H1 (cell line): ENCODE measurements around the gene CMSS1. TPM values are rescaled to one million over a fixed set of nuclear protein-coding genes. Genes with fewer than 3 reads are reported as not detected.

Source experiments
- CTCF ChIA-PET: fragments of 300-600 bp; sonication (Branson Sonifier 250); formaldehyde crosslinking; loops from one replicate; lab custom pipeline; 2021; ENCODE audit not compliant: partially characterized antibody; lab: Charles Lee
- POLR2A ChIA-PET: fragments of 300-600 bp; sonication (Branson Sonifier 250); formaldehyde crosslinking; loops from one replicate; lab custom pipeline; 2021; ENCODE audit warnings: inconsistent platforms; ENCODE audit not compliant: partially characterized antibody; lab: Charles Lee
- DNase-seq, 2 experiments: peaks; one replicate each; pipeline versions ENCODE4 v3.0.0 to v3.0.0-alpha.2; 2010 to 2022; ENCODE audit warnings: low spot score in 2 of 2, low read depth in 1 of 2, mixed read lengths in 1 of 2
- FAIRE-seq: peaks from 2 replicates; lab custom pipeline; 2011; peaks lifted over from hg19 to GRCh38; lab: Jason Lieb, UNC
- H2AFZ ChIP-seq: 2 replicates; pipeline ENCODE4 v1.8.1; 2012; ENCODE audit warnings: low read length, inconsistent platforms
- H2AK5ac ChIP-seq: 2 replicates; pipeline ENCODE4 v1.6.1; 2013; ENCODE audit warnings: low read depth, low read length
- H2BK120ac ChIP-seq: replicated peaks from 2 replicates; pipeline ENCODE3; 2013; ENCODE audit warnings: low read depth, low read length, inconsistent platforms
- H2BK12ac ChIP-seq: 2 replicates; pipeline ENCODE4 v1.6.1; 2013; ENCODE audit warnings: low read depth, low read length
- H2BK15ac ChIP-seq: 2 replicates; pipeline ENCODE4 v1.6.1; 2013; ENCODE audit warnings: low read length
- H2BK20ac ChIP-seq: 2 replicates; pipeline ENCODE4 v1.6.1; 2013; ENCODE audit warnings: low read length
- H2BK5ac ChIP-seq: 2 replicates; pipeline ENCODE4 v1.6.1; 2013; ENCODE audit warnings: low read depth, low read length
- H3K14ac ChIP-seq: 2 replicates; pipeline ENCODE4 v1.6.1; 2013; ENCODE audit warnings: inconsistent platforms; ENCODE audit not compliant: insufficient read length
- H3K18ac ChIP-seq: 2 replicates; pipeline ENCODE4 v1.6.1; 2013; ENCODE audit warnings: low read length; ENCODE audit errors: extremely low read depth
- H3K23ac ChIP-seq: 2 replicates; pipeline ENCODE4 v1.6.1; 2013; ENCODE audit warnings: inconsistent platforms; ENCODE audit not compliant: insufficient read length
- H3K23me2 ChIP-seq: 2 replicates; pipeline ENCODE4 v1.6.1; 2013; ENCODE audit warnings: low read depth, low read length
- H3K27ac ChIP-seq: 2 replicates; pipeline ENCODE4 v1.6.1; 2011; ENCODE audit warnings: low read depth, low read length, inconsistent platforms
- H3K27me3 ChIP-seq, 4 experiments: replicated peaks in 1 of 4; 1 replicate in 1 of 4; 2 replicates in 3 of 4; pipeline versions ENCODE4 v1.6.1 to v1.8.1; 2011 to 2013; ENCODE audit warnings: low read length in 3 of 4, mild to moderate bottlenecking in 3 of 4, inconsistent platforms in 2 of 4, mixed read lengths in 2 of 4, moderate library complexity in 1 of 4; ENCODE audit not compliant: control insufficient read depth in 3 of 4, insufficient read depth in 3 of 4; ENCODE audit errors: extremely low read depth in 1 of 4
- H3K36me3 ChIP-seq, 4 experiments: 2 replicates each; pipeline versions ENCODE4 v1.6.1 to v1.8.1; 2011 to 2013; ENCODE audit warnings: mild to moderate bottlenecking in 4 of 4, low read length in 3 of 4, moderate library complexity in 2 of 4, control low read depth in 1 of 4, inconsistent platforms in 1 of 4; ENCODE audit not compliant: insufficient read depth in 4 of 4, control insufficient read depth in 2 of 4
- H3K4ac ChIP-seq: replicated peaks from 2 replicates; pipeline ENCODE3; 2013; ENCODE audit warnings: low read length, low read depth, mixed read lengths, inconsistent platforms; ENCODE audit not compliant: insufficient read length
- H3K4me1 ChIP-seq, 4 experiments: replicated peaks in 1 of 4; 1 replicate in 1 of 4; 2 replicates in 3 of 4; pipeline versions ENCODE4 v1.6.1 to v1.8.1; 2011 to 2013; ENCODE audit warnings: low read length in 3 of 4, inconsistent platforms in 2 of 4, mixed read lengths in 1 of 4; ENCODE audit not compliant: insufficient read depth in 4 of 4, control insufficient read depth in 3 of 4
- H3K4me2 ChIP-seq, 2 experiments: 2 replicates each; pipeline versions ENCODE4 v1.6.1 to v1.8.1; 2011 to 2013; ENCODE audit warnings: low read depth in 2 of 2, low read length in 2 of 2, control low read depth in 1 of 2, inconsistent platforms in 1 of 2, mild to moderate bottlenecking in 1 of 2; ENCODE audit not compliant: insufficient read depth in 1 of 2
- H3K4me3 ChIP-seq, 4 experiments: fragments of 200-600, 300-600 bp in 1 of 4; sonication (generic), shearing (Covaris generic), sonication (Bioruptor Twin) in 1 of 4; 2 replicates each; pipeline versions ENCODE4 v1.5.1 to v1.8.1; 2011 to 2016; ENCODE audit warnings: low read length in 4 of 4, low read depth in 3 of 4, control low read depth in 2 of 4, inconsistent platforms in 2 of 4, mild to moderate bottlenecking in 2 of 4, mixed read lengths in 1 of 4, moderate library complexity in 1 of 4; ENCODE audit not compliant: insufficient read depth in 2 of 4; ENCODE audit errors: extremely low read depth in 1 of 4
- H3K56ac ChIP-seq: replicated peaks from 2 replicates; pipeline ENCODE3; 2013; ENCODE audit warnings: low read depth, mild to moderate bottlenecking, mixed read lengths, low read length, inconsistent platforms; ENCODE audit not compliant: insufficient read length
- H3K79me1 ChIP-seq: 2 replicates; pipeline ENCODE4 v1.6.1; 2013; ENCODE audit warnings: low read depth, low read length, control low read depth
- H3K79me2 ChIP-seq, 2 experiments: 2 replicates each; pipeline versions ENCODE4 v1.6.1 to v1.8.1; 2012 to 2013; ENCODE audit warnings: low read length in 2 of 2, mild to moderate bottlenecking in 2 of 2, inconsistent platforms in 1 of 2; ENCODE audit not compliant: insufficient read depth in 2 of 2, control insufficient read depth in 1 of 2
- H3K9ac ChIP-seq, 4 experiments: replicated peaks in 1 of 4; 1 replicate in 1 of 4; 2 replicates in 3 of 4; pipeline versions ENCODE4 v1.6.1 to v1.8.1; 2011 to 2013; ENCODE audit warnings: low read depth in 3 of 4, low read length in 3 of 4, control low read depth in 2 of 4, mild to moderate bottlenecking in 2 of 4, moderate library complexity in 2 of 4, inconsistent platforms in 1 of 4; ENCODE audit errors: extremely low read depth in 1 of 4
- H3K9me3 ChIP-seq, 2 experiments: 2 replicates each; pipeline versions ENCODE4 v1.6.1 to v1.8.1; 2012 to 2013; ENCODE audit warnings: mild to moderate bottlenecking in 2 of 2, moderate library complexity in 2 of 2, control low read depth in 1 of 2, inconsistent platforms in 1 of 2, low read depth in 1 of 2, low read length in 1 of 2, mixed read lengths in 1 of 2; ENCODE audit not compliant: insufficient read depth in 2 of 2
- H4K20me1 ChIP-seq, 2 experiments: replicated peaks in 1 of 2; 2 replicates each; pipeline versions ENCODE3 to v1.8.1; 2011 to 2013; ENCODE audit warnings: inconsistent platforms in 2 of 2, low read length in 2 of 2, mild to moderate bottlenecking in 1 of 2; ENCODE audit not compliant: insufficient read depth in 2 of 2, control insufficient read depth in 1 of 2
- H4K5ac ChIP-seq: 2 replicates; pipeline ENCODE4 v1.6.1; 2013; ENCODE audit warnings: low read length, low read depth, mixed read lengths, inconsistent platforms; ENCODE audit not compliant: insufficient read length
- H4K8ac ChIP-seq: 2 replicates; pipeline ENCODE4 v1.8.0; 2013; ENCODE audit warnings: mild to moderate bottlenecking, moderate library complexity, low read length, inconsistent platforms; ENCODE audit not compliant: insufficient read depth; ENCODE audit errors: extremely low read depth
- H4K91ac ChIP-seq: replicated peaks from 2 replicates; pipeline ENCODE3; 2013; ENCODE audit warnings: low read length, mixed read lengths, inconsistent platforms; ENCODE audit not compliant: insufficient read length
- ATF3 ChIP-seq: IDR thresholded peaks from 2 replicates; pipeline ENCODE4 v1.6.1; 2011; ENCODE audit warnings: low read depth, mild to moderate bottlenecking, low read length; ENCODE audit not compliant: insufficient read depth
- BACH1 ChIP-seq: IDR thresholded peaks from 2 replicates; pipeline ENCODE4 v1.6.1; 2012; ENCODE audit warnings: low read length, improper control_type of control experiment
- CBX5 ChIP-seq: fragments of 300-800, 300-1000 bp; sonication (generic); IDR thresholded peaks from 2 replicates; pipeline ENCODE4 v1.7.1; 2016; ENCODE audit warnings: antibody characterized with exemption, low read length, low read depth
- CHD1 ChIP-seq: IDR thresholded peaks from 2 replicates; pipeline ENCODE4 v1.6.1; 2012; ENCODE audit warnings: low read depth, low read length, improper control_type of control experiment
- EGR1 ChIP-seq: IDR thresholded peaks from 2 replicates; pipeline ENCODE4 v1.6.1; 2011; ENCODE audit warnings: low read depth, low read length, borderline replicate concordance
- EZH2 ChIP-seq: fragments of 200-600 bp; sonication (generic); IDR thresholded peaks from 2 replicates; pipeline ENCODE4 v1.7.1; 2012; ENCODE audit warnings: low read depth, mild to moderate bottlenecking, moderate library complexity, low read length, inconsistent platforms; ENCODE audit not compliant: severe bottlenecking
- KDM1A ChIP-seq: fragments of 200-600, 300-600 bp; sonication (generic); IDR thresholded peaks from 2 replicates; pipeline ENCODE4 v1.7.1; 2016; ENCODE audit warnings: mild to moderate bottlenecking, low read length, borderline replicate concordance
- NRF1 ChIP-seq: IDR thresholded peaks from 2 replicates; pipeline ENCODE4 v1.6.1; 2011; ENCODE audit warnings: mild to moderate bottlenecking, low read depth, low read length, improper control_type of control experiment
- POLR2A ChIP-seq, 2 experiments: IDR thresholded peaks; 1 replicate in 1 of 2; 2 replicates in 1 of 2; pipeline ENCODE4 v1.6.1; 2011; ENCODE audit warnings: low read depth in 2 of 2, low read length in 2 of 2, mild to moderate bottlenecking in 2 of 2; ENCODE audit errors: control extremely low read depth in 1 of 2
- RBBP5 ChIP-seq: IDR thresholded peaks from 2 replicates; pipeline ENCODE4 v1.7.1; 2012; ENCODE audit warnings: low read depth, mild to moderate bottlenecking, inconsistent platforms, low read length, moderate library complexity, borderline replicate concordance
- RNF2 ChIP-seq: fragments of 200-900, 300-1000 bp; sonication (generic); IDR thresholded peaks from 2 replicates; pipeline ENCODE4 v1.7.1; 2016; ENCODE audit warnings: borderline replicate concordance, low read depth, mild to moderate bottlenecking, antibody characterized with exemption, low read length; ENCODE audit not compliant: poor library complexity, severe bottlenecking; ENCODE audit errors: missing control alignments
- RXRA ChIP-seq: IDR thresholded peaks from 2 replicates; pipeline ENCODE4 v1.6.1; 2011; ENCODE audit warnings: low read depth, mild to moderate bottlenecking, low read length, moderate library complexity; ENCODE audit not compliant: insufficient read depth
- SRF ChIP-seq: IDR thresholded peaks from 2 replicates; pipeline ENCODE4 v1.6.1; 2011; ENCODE audit warnings: mild to moderate bottlenecking, low read depth, low read length, moderate library complexity
- TAF1 ChIP-seq: IDR thresholded peaks from 2 replicates; pipeline ENCODE4 v1.6.1; 2011; ENCODE audit warnings: mild to moderate bottlenecking, low read depth, low read length
- TBP ChIP-seq: IDR thresholded peaks from 2 replicates; pipeline ENCODE4 v1.6.1; 2011; ENCODE audit warnings: low read depth, low read length, improper control_type of control experiment
- WGBS, 2 experiments: shearing (Covaris generic) in 1 of 2; methylation state at CpG; one replicate each; pipeline versions ENCODE4 v1.1.6 to v1.1.7; 2013 to 2015; ENCODE audit warnings: low lambda C conversion rate in 2 of 2, mixed read lengths in 2 of 2, inconsistent platforms in 1 of 2, low coverage in 1 of 2, missing lambda C conversion rate in 1 of 2; ENCODE audit not compliant: insufficient replicate concordance in 2 of 2, insufficient coverage in 1 of 2, insufficient read length in 1 of 2; ENCODE audit errors: extremely low coverage in 1 of 2, missing lambda C conversion rate in 1 of 2; 5-methylcytosine and 5-hydroxymethylcytosine counted together
- polyA plus RNA-seq, 7 experiments: library from polyadenylated mRNA; depleted of rRNA in 3 of 7; stranded (reverse) in 5 of 7; unstranded in 2 of 7; fragments of >200 nt in 5 of 7; fragments of 200-250 nt in 2 of 7; gene quantifications; 1 replicate in 5 of 7; 2 replicates in 1 of 7; 4 replicates in 1 of 7; pipeline versions ENCODE4 v1.2.1 to v1.2.3, GENCODE V29; 2011 to 2013; ENCODE audit warnings: missing spikeins in 2 of 7, mixed read lengths in 2 of 7
- total RNA-seq: library from RNA; stranded (reverse); fragmentation: NEBNext Ultra II Directional; extraction: Animal tissue kit (Norgen Biotek cat#: 25700); gene quantifications from 2 replicates; pipeline ENCODE4 v1.2.1, GENCODE V29; 2021

Gene CMSS1
- total and polyA plus RNA-seq, 2 of the 8 experiments (the other 6 are each of a cell fraction or from before 2014, with no cell fraction given): 15.2 to 75.1 TPM

DNA sequence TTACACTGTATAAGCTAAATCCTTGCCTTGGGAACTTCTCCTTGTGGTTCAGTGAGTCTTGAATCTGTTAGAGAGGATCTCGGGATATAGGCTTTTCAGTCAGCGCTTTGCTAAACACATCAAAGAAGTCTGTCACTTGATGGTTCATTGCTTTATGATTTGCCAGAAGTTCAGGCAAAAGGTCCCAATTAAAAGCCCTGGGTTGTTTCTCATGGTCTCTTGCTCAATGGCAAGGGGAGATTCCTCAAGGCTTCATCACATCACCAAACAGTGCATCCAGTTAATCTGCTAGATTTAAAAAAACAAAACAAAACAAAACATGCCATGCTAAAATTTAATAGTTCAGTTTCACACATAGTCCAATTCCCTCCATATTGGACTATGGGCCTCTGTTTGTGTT, 181.9 kb downstream of the CMSS1 start:
- Histone ChIP-seq H3K36me3 (no peaks in the 10 kb centered on the region), H2BK20ac (no peak overlapping the region), H3K79me1 (no peaks in the 10 kb centered on the region), H2BK5ac (no peak overlapping the region), H3K14ac (no peak overlapping the region), H4K5ac (no peak overlapping the region), H3K27ac (no peak overlapping the region), H4K91ac (no peak overlapping the region), H3K9ac (no peak overlapping the region), H4K8ac (no peak overlapping the region), H2BK15ac (no peak overlapping the region), H3K56ac (no peak overlapping the region), H3K9me3 (peaks cover 7% of the 10 kb centered on the region in 2 experiments; a peak in 3 of 4 replicates), H2BK120ac (no peak overlapping the region), H3K79me2 (no peaks in the 10 kb centered on the region), H3K23me2 (no peaks in the 10 kb centered on the region), H3K4me3 (no peak overlapping the region), H3K23ac (no peak overlapping the region), H2BK12ac (no peak overlapping the region), H3K27me3 (no peaks in the 10 kb centered on the region), H3K4me1 (no peaks in the 10 kb centered on the region), H2AFZ (no peak overlapping the region), H3K18ac (no peak overlapping the region), H3K4me2 (no peak overlapping the region), H4K20me1 (no peaks in the 10 kb centered on the region), H2AK5ac (no peak overlapping the region), H3K4ac (no peak overlapping the region)
- no peak for FAIRE-seq
- DNase-seq: no peak
- POLR2A ChIA-PET: no interaction called here
- WGBS, 2 experiments: 88% methylated on average over 2 of the region's 2 CpGs; no CpG with 5 or more reads in 1 of the 2 experiments
- CTCF ChIA-PET: no interaction called here
- TF ChIP-seq RNF2 (no peak), POLR2A (IDR thresholded peaks at IDR 0.05; ENCODE audit: control extremely low read depth in 1 of 2, low read depth in 2 of 2, low read length in 2 of 2) (no peak), TBP (no peak), TAF1 (no peak), ATF3 (no peak), RXRA (no peak), NRF1 (no peak), RBBP5 (no peak), EGR1 (no peak), EZH2 (no peak), CHD1 (no peak), BACH1 (no peak), KDM1A (no peak), CBX5 (no peak), SRF (no peak)
